T-helper 9 cell (primary cell): Measurements from ENCODE around the gene SCP2.
"Not testable (repeated sequence)": the region's sequence is repeated elsewhere in the genome, so short reads cannot be mapped to it uniquely, and the experiment has no call there.

Experiments
- DNase-seq: peaks from one replicate; pipeline ENCODE4 v3.0.0-alpha.2; 2020

SCP2 gene

DNA sequence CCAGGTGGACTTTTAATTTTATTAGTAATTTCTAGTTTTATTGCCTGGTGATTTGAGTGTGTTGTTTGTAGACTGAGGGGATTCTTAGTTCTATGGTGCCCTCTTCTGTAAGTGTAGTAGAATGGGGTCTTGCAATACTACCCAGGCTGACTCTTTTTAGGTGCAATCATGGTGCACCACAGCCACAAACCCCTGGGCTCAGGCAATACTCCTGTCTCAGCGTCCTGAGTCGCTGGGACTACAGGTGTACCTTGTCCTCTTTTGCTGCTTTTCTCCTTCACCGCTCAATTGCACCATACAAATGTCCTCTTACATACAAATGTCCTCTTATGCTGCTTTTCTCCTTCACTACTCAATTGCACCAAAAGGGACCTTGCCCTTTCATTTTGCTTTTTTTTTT, 43.1 kb downstream of the SCP2 start:
- DNase-seq, result no peak

DNA sequence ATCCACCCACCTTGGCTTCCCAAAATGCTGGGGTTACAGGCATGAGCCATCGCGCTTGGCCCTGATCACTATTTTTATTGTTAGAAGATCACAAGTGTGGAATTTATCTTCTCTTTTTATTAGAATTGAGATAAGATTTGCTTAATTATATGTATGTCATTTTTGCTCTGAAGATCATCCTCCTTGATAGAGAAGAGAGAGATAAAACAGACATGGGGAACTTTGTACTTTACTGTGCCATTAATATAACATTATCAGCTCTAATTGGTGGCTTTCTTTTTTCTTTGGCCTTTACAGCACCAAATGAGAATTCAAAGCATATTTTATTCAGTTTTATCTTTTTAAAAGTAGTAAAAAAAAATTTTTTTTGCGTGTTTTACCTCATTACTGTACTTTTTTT, 46.8 kb downstream of the SCP2 start:
- DNase-seq, result no peak

- no peak for DNase-seq
These were observed 49.3 kb downstream of the SCP2 start for GRCh38 chr1:52976183-52977035.

DNA sequence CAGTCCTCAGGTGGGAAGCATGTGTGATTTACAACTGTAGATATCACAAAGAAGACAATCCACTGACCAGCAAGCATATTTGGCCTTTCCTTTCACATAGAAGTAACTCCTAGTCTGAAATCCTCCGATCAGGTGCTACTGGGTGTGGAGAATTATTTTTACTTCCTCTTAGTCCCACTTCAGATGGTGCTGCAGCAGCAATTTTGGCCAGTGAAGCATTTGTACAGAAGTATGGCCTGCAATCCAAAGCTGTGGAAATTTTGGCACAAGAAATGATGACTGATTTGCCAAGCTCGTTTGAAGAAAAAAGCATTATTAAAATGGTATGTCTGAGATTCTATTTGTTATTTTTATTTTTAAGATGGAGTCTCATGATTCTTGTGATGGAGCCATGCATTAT, 51.0 kb downstream of the SCP2 start:
- no peak for DNase-seq

DNA sequence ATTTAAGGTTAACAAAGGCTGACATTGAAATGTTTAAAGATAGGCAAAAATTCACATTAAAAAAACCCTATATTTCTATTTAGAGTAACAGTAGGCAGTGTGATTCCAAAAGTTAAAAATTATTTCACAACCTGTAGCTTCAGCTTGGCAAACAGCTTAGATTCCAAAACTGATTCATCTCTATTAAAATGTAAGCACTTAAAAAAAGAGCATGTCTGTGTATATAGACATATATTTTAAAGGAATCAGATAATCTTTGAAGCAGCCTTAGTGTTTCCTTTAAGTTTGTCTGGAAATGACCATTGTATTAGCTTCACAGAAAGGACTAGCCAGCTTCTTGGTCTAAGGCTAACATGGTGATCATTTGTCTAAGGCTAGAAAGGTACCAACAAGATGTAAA, 65.7 kb downstream of the SCP2 start:
- not testable (repeated sequence) for DNase-seq

DNA sequence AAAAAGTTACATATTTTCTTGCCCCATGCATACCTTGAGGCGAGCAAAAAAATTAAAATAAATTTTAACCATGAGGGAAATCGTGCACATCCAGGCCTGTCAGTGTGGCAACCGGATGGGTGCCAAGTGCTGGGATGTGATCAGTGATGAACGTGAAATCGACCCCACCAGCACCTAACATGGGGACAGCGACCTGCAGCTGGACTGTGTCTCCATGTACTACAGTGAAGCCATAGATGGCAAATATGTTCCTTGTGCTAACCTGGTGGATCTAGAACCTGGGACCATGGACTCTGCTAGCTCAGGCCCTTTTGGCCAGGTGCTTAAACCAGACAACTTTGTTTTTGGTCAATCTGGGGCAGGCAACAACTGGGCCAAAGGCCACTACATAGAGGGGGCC, 67.6 kb downstream of the SCP2 start:
- no peak for DNase-seq

DNA sequence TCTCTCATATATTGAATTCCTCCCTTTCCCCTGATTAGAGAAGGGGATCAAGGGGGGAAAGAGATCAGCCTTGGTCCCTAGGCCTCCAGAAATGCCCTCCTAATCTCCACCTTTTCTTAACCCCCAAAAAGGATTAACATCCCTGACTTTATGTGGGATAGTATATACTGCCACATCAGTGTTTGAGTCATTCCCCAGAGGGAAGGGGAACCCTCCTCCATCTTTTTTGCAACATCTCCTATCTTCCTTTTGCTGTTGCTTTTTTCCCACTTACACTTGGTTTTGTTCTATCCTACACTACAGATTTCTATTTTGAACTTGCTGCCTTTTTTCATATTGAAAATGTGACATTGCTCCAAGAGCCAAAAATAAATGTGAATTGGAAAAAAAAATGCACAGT, 69.6 kb downstream of the SCP2 start:
- no peak for DNase-seq

- no peak for DNase-seq
These were observed 74.1 kb downstream of the SCP2 start for GRCh38 chr1:53001128-53001527.

- not testable (repeated sequence) for DNase-seq
These were observed 79.5 kb downstream of the SCP2 start for GRCh38 chr1:53006612-53007011.

GRCh38 chr1:53010247-53010646, 83.2 kb downstream of the SCP2 start:
- not testable (repeated sequence) for DNase-seq

DNA sequence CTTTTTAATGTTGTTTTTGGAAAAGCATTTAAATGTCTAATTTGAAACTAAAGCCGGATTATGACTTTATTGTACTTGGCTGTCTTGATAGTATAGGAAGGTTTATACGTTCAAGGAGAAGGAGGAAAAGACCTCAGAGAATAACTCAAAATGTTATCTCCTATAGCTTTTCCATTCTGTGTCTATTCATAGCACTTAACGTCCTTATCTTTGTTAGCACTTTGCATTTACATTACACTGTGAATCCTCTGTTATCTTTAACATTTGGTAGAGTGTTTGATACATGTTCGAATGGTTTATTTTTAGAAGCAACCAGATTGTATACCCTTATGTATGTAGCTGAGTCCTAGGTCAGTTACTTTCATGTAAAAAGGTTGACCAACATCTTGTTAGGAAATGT, 84.1 kb downstream of the SCP2 start:
- DNase-seq, result no peak

GRCh38 chr1:53014791-53015507, 87.9 kb downstream of the SCP2 start:
- DNase-seq, result peak; percentile 56

GRCh38 chr1:53015508-53015860, 88.4 kb downstream of the SCP2 start:
- no peak for DNase-seq

- DNase-seq, result no peak
These were observed 89.6 kb downstream of the SCP2 start for GRCh38 chr1:53016705-53017104.

DNA sequence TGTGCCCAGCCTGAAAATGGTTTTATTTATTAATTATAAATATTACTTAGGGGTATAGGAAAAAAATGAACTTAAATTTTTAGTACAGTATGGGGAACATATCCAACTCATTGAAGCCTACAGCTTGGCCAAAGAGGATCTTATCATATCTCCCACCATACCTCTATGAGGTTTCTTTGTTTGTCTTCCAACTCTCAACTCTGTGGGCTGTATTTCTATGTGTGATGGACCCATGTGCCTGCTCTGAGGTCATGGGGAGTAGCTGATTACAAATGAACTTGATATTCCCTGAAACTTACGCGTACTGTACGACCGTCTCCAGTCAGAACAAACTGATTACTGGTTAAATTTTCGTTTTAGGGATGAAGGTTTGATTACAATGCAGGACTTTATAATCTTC, 93.5 kb downstream of the SCP2 start:
- no peak for DNase-seq

DNA sequence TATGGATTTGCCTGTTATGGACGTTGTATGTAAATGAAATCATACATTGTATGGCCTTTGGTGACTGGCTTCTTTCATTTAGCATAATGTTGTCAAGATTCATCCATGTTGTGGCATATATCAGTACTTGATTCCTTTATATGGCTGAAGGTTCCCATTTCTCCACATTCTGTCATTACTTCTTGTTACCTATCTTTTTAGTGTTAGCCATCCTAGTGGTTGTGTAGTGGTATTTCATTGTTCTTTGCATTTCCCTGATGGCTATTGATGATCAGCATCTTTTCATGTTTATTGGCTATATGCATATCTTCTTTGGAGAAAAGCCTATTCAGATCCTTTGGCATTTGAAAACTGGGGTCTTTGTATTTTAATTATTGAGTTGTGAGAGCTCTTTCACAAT, 95.1 kb downstream of the SCP2 start:
- DNase-seq, result no peak

GRCh38 chr1:53023546-53023945, 96.5 kb downstream of the SCP2 start:
- no peak for DNase-seq

DNA sequence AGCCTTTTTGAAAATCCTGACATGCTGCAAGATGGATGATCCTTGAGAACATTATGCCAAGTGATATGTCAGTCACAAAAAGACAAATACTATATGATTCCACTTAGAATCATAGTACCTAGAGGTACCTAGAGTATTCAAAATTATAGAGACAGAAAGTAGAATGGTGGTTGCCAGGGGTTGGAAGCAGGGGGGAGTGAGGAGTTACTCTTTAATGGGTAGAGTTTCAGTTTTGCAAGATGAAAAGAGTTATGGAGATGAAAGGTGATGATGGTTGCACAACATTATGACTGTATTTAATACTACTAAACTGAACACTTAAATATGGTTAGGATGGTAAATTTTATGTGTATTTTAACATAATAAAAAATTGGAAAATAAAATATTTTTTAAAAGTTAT, 97.0 kb downstream of the SCP2 start:
- DNase-seq, result no peak

GRCh38 chr1:53025034-53025768, 98.1 kb downstream of the SCP2 start:
- no peak for DNase-seq

- DNase-seq, result no peak
These were observed 98.7 kb downstream of the SCP2 start for GRCh38 chr1:53025769-53026112.

GRCh38 chr1:53026254-53026653, 99.2 kb downstream of the SCP2 start:
- DNase-seq, result no peak

DNA sequence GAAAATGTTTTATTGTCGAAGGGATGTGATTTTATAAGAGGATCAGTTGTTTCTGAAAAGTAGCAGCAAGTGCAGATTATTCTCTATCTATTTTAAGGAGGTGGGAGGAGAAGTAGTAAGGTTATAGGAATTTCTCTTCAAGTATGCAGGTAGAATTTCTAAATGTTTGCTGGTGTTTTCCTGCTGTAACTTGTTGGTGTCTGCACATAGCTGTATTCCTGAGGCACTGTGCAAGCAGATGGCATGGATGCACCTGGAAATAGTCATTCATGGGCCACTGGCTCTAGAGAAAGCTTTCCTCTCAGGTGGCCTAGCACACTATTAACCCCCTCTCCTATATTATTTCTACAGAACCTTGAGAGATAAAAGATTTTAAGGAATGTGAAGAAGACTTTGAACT, 104.7 kb downstream of the SCP2 start:
- no peak for DNase-seq

- DNase-seq, result no peak
These were observed 110.1 kb downstream of the SCP2 start for GRCh38 chr1:53037159-53037558.

GRCh38 chr1:53038566-53038965, 111.5 kb downstream of the SCP2 start:
- no peak for DNase-seq
